ENCODE measurements around the gene MYLK4.

DNA sequence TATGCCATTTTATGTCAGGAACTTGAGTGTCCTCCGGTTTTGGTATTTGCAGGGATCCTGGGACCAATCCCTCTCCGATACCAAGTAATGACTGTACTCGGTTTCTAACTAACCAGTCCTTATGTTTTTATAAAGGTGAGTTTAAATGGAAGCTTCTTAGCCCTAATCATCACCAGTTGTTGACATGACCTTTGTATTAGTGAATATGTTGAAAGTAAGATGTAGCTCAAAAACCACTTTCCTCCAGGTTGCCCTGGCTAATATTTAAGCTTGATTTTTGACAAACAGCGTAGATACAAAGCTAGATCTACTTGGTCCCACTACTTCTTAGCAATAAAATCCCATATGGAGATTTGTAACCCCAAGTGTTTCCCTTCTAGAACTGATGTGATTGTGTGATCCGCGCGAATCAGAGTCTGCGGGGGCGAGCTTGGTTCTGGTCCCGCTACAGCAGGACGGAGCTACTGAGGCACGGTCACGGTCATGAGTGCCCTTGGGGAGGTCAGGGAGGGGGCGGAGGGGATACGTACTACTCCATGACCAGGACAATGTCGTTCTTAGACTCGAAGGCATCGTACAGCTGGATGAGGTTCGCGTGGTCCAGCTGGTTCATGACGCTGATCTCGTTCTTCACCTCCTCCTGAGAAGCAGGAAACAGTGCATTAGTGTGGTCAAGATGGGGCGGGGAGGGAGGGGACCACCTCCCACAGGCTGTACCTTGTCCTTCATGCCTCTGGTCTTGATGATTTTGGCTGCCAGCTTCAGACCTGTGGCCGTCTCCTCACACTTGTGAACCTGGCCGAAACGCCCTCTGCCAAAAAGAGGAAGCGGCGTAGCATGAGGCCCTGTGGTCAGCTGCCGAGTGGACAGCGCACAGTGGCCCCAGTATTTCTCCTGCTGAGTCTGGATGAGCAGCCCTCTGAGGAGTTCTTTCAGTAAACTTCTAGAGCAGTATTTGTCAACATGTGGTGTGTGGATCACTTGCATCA, 65.7 kb downstream of the MYLK4 start:
- TF ChIP-seq BHLHE40 (IDR thresholded peaks at IDR 0.05; ENCODE audit: low read length): no peak
- 0 out of 2 replicates have a peak, but pooled peaks have one; percentile 39 for TF ChIP-seq ZMAT3 (CRISPR knock-in tag; conservative IDR thresholded peaks at IDR 0.05)
- no peak for TF ChIP-seq YEATS4 (CRISPR knock-in tag; IDR thresholded peaks at IDR 0.05; ENCODE audit: borderline replicate concordance)
- no peak for TF ChIP-seq POLR2AphosphoS5 (IDR thresholded peaks at IDR 0.05; ENCODE audit: low read depth, low read length)

Measured in HepG2 (cell line).